T-helper 1 cell treated with Interleukin-12 subunit alpha and Interleukin-12 subunit beta and Interleukin-4 antibody, amounts not matched to agents 30 μg/mL and 1 μg/mL, for 36 hours (primary cell): ENCODE data around the gene SERGEF.
"Not testable (repeated sequence)": the region's sequence is repeated elsewhere in the genome, so short reads cannot be mapped to it uniquely, and the experiment has no call there.

Experiments used
- H3K27ac Mint-ChIP-seq: one replicate; pipeline ENCODE4 v1.8.0; 2021; ENCODE audit warnings: mild to moderate bottlenecking, mixed read lengths
- H3K27me3 Mint-ChIP-seq: one replicate; pipeline ENCODE4 v1.8.0; 2021; ENCODE audit warnings: low read depth, mixed read lengths
- H3K36me3 Mint-ChIP-seq: one replicate; pipeline ENCODE4 v1.8.0; 2021; ENCODE audit warnings: low read depth, mixed read lengths
- H3K4me1 Mint-ChIP-seq: one replicate; pipeline ENCODE4 v1.8.0; 2021; ENCODE audit warnings: low read depth, mixed read lengths
- H3K4me3 Mint-ChIP-seq: one replicate; pipeline ENCODE4 v1.8.0; 2021; ENCODE audit warnings: mild to moderate bottlenecking, moderate library complexity, mixed read lengths
- H3K9me3 Mint-ChIP-seq: one replicate; pipeline ENCODE4 v1.8.0; 2021; ENCODE audit warnings: mixed read lengths

The SERGEF gene

GRCh38 chr11:17894929-17895658, 117.8 kb downstream of the SERGEF start:
- H3K27ac Mint-ChIP-seq, result no peak overlapping the region
- H3K9me3 Mint-ChIP-seq, result no peaks in the 10 kb centered on the region
- no peak overlapping the region for H3K4me3 Mint-ChIP-seq
- H3K4me1 Mint-ChIP-seq, result no peaks in the 10 kb centered on the region
- no peaks in the 10 kb centered on the region for H3K27me3 Mint-ChIP-seq
- H3K36me3 Mint-ChIP-seq, result no peaks in the 10 kb centered on the region

- Mint-ChIP-seq H3K36me3 (no peaks in the 10 kb centered on the region), H3K27me3 (no peaks in the 10 kb centered on the region), H3K9me3 (no peaks in the 10 kb centered on the region), H3K27ac (no peak overlapping the region), H3K4me1 (no peaks in the 10 kb centered on the region), H3K4me3 (no peak overlapping the region)
Measured at GRCh38 chr11:17892409-17892808, 120.4 kb downstream of the SERGEF start.

GRCh38 chr11:17890325-17890724, 122.5 kb downstream of the SERGEF start:
- Mint-ChIP-seq H3K4me1 (no peaks in the 10 kb centered on the region), H3K4me3 (no peak overlapping the region), H3K9me3 (no peaks in the 10 kb centered on the region), H3K27ac (no peak overlapping the region), H3K27me3 (no peaks in the 10 kb centered on the region), H3K36me3 (no peaks in the 10 kb centered on the region)

- no peaks in the 10 kb centered on the region for H3K36me3 Mint-ChIP-seq
- no peak overlapping the region for H3K4me3 Mint-ChIP-seq
- no peaks in the 10 kb centered on the region for H3K27me3 Mint-ChIP-seq
- no peak overlapping the region for H3K27ac Mint-ChIP-seq
- H3K9me3 Mint-ChIP-seq, result no peaks in the 10 kb centered on the region
- no peaks in the 10 kb centered on the region for H3K4me1 Mint-ChIP-seq
Measured at GRCh38 chr11:17887779-17888178, 125.1 kb downstream of the SERGEF start.

- no peaks in the 10 kb centered on the region for H3K4me1 Mint-ChIP-seq
Measured at GRCh38 chr11:17883946-17884345, 128.9 kb downstream of the SERGEF start.

GRCh38 chr11:17883057-17883456, 129.8 kb downstream of the SERGEF start:
- Mint-ChIP-seq H3K4me1 (no peaks in the 10 kb centered on the region), H3K9me3 (no peaks in the 10 kb centered on the region), H3K27me3 (no peaks in the 10 kb centered on the region), H3K36me3 (no peaks in the 10 kb centered on the region), H3K4me3 (no peak overlapping the region), H3K27ac (no peak overlapping the region)

More at GRCh38 chr11:17883946-17884345, 128.9 kb downstream of the SERGEF start:
- H3K27me3 Mint-ChIP-seq, result no peaks in the 10 kb centered on the region
- no peaks in the 10 kb centered on the region for H3K9me3 Mint-ChIP-seq
- no peak overlapping the region for H3K4me3 Mint-ChIP-seq
- H3K36me3 Mint-ChIP-seq, result no peaks in the 10 kb centered on the region
- no peak overlapping the region for H3K27ac Mint-ChIP-seq

- H3K4me1 Mint-ChIP-seq, result no peaks in the 10 kb centered on the region
- H3K27ac Mint-ChIP-seq, result no peak overlapping the region
- H3K9me3 Mint-ChIP-seq, result no peaks in the 10 kb centered on the region
- no peaks in the 10 kb centered on the region for H3K36me3 Mint-ChIP-seq
- no peaks in the 10 kb centered on the region for H3K27me3 Mint-ChIP-seq
- no peak overlapping the region for H3K4me3 Mint-ChIP-seq
Measured at GRCh38 chr11:17878743-17879142, 134.1 kb downstream of the SERGEF start.

- no peaks in the 10 kb centered on the region for H3K36me3 Mint-ChIP-seq
- H3K27ac Mint-ChIP-seq, result no peak overlapping the region
- H3K27me3 Mint-ChIP-seq, result no peaks in the 10 kb centered on the region
- H3K9me3 Mint-ChIP-seq, result no peaks in the 10 kb centered on the region
- H3K4me1 Mint-ChIP-seq, result no peaks in the 10 kb centered on the region
- no peak overlapping the region for H3K4me3 Mint-ChIP-seq
Measured at GRCh38 chr11:17877886-17878285, 135.0 kb downstream of the SERGEF start.

GRCh38 chr11:17876827-17877226, 136.0 kb downstream of the SERGEF start:
- Mint-ChIP-seq H3K4me3 (no peak overlapping the region), H3K9me3 (no peaks in the 10 kb centered on the region), H3K36me3 (no peaks in the 10 kb centered on the region), H3K4me1 (no peaks in the 10 kb centered on the region), H3K27me3 (no peaks in the 10 kb centered on the region), H3K27ac (no peak overlapping the region)

- H3K36me3 Mint-ChIP-seq, result no peaks in the 10 kb centered on the region
Measured at GRCh38 chr11:17875891-17876290, 137.0 kb downstream of the SERGEF start.

GRCh38 chr11:17873586-17873985, 139.3 kb downstream of the SERGEF start:
- Mint-ChIP-seq H3K4me1 (no peaks in the 10 kb centered on the region), H3K27ac (no peak overlapping the region), H3K9me3 (peaks cover under 1% of the 10 kb centered on the region), H3K4me3 (no peak overlapping the region), H3K27me3 (no peaks in the 10 kb centered on the region), H3K36me3 (peaks cover 2% of the 10 kb centered on the region)

More at GRCh38 chr11:17875891-17876290, 137.0 kb downstream of the SERGEF start:
- Mint-ChIP-seq H3K4me1 (no peaks in the 10 kb centered on the region), H3K4me3 (no peak overlapping the region), H3K27ac (no peak overlapping the region), H3K27me3 (no peaks in the 10 kb centered on the region), H3K9me3 (no peaks in the 10 kb centered on the region)

GRCh38 chr11:17868398-17868797, 144.4 kb downstream of the SERGEF start:
- not testable (repeated sequence) for H3K9me3 Mint-ChIP-seq, H3K4me3 Mint-ChIP-seq, H3K27ac Mint-ChIP-seq, H3K4me1 Mint-ChIP-seq, H3K36me3 Mint-ChIP-seq, H3K27me3 Mint-ChIP-seq

- H3K36me3 Mint-ChIP-seq, result peaks cover 6% of the 10 kb centered on the region
- no peak overlapping the region for H3K4me3 Mint-ChIP-seq
- H3K9me3 Mint-ChIP-seq, result peaks cover 5% of the 10 kb centered on the region
- no peak overlapping the region for H3K27ac Mint-ChIP-seq
- H3K27me3 Mint-ChIP-seq, result no peaks in the 10 kb centered on the region
- H3K4me1 Mint-ChIP-seq, result no peaks in the 10 kb centered on the region
Measured at GRCh38 chr11:17867341-17867740, 145.5 kb downstream of the SERGEF start.

- peaks cover 6% of the 10 kb centered on the region for H3K36me3 Mint-ChIP-seq
- H3K27ac Mint-ChIP-seq, result no peak overlapping the region
- H3K27me3 Mint-ChIP-seq, result no peaks in the 10 kb centered on the region
- H3K9me3 Mint-ChIP-seq, result peaks cover 5% of the 10 kb centered on the region
- H3K4me3 Mint-ChIP-seq, result no peak overlapping the region
- H3K4me1 Mint-ChIP-seq, result no peaks in the 10 kb centered on the region
Measured at GRCh38 chr11:17865765-17866428, 146.9 kb downstream of the SERGEF start.

- no peak overlapping the region for H3K4me3 Mint-ChIP-seq
- no peaks in the 10 kb centered on the region for H3K4me1 Mint-ChIP-seq
- H3K27ac Mint-ChIP-seq, result no peak overlapping the region
- no peaks in the 10 kb centered on the region for H3K27me3 Mint-ChIP-seq
- H3K9me3 Mint-ChIP-seq, result peaks cover 5% of the 10 kb centered on the region
- peaks cover 6% of the 10 kb centered on the region for H3K36me3 Mint-ChIP-seq
Measured at GRCh38 chr11:17864478-17864941, 148.3 kb downstream of the SERGEF start.
